H1 (cell line): ENCODE data around the gene SH3GL2. TPM values are rescaled to one million over a fixed set of nuclear protein-coding genes. Genes with fewer than 3 reads are reported as not detected.

ENCODE experiments used
- CTCF ChIA-PET: fragments of 300-600 bp; sonication (Branson Sonifier 250); formaldehyde crosslinking; loops from one replicate; lab custom pipeline; 2021; ENCODE audit not compliant: partially characterized antibody; lab: Charles Lee
- POLR2A ChIA-PET: fragments of 300-600 bp; sonication (Branson Sonifier 250); formaldehyde crosslinking; loops from one replicate; lab custom pipeline; 2021; ENCODE audit warnings: inconsistent platforms; ENCODE audit not compliant: partially characterized antibody; lab: Charles Lee
- DNase-seq, 2 experiments: peaks; one replicate each; pipeline versions ENCODE4 v3.0.0 to v3.0.0-alpha.2; 2010 to 2022; ENCODE audit warnings: low spot score in 2 of 2, low read depth in 1 of 2, mixed read lengths in 1 of 2
- FAIRE-seq: peaks from 2 replicates; lab custom pipeline; 2011; peaks lifted over from hg19 to GRCh38; lab: Jason Lieb, UNC
- H2AFZ ChIP-seq: 2 replicates; pipeline ENCODE4 v1.8.1; 2012; ENCODE audit warnings: low read length, inconsistent platforms
- H2AK5ac ChIP-seq: 2 replicates; pipeline ENCODE4 v1.6.1; 2013; ENCODE audit warnings: low read depth, low read length
- H2BK120ac ChIP-seq: replicated peaks from 2 replicates; pipeline ENCODE3; 2013; ENCODE audit warnings: low read depth, low read length, inconsistent platforms
- H2BK12ac ChIP-seq: 2 replicates; pipeline ENCODE4 v1.6.1; 2013; ENCODE audit warnings: low read depth, low read length
- H2BK15ac ChIP-seq: 2 replicates; pipeline ENCODE4 v1.6.1; 2013; ENCODE audit warnings: low read length
- H2BK20ac ChIP-seq: 2 replicates; pipeline ENCODE4 v1.6.1; 2013; ENCODE audit warnings: low read length
- H2BK5ac ChIP-seq: 2 replicates; pipeline ENCODE4 v1.6.1; 2013; ENCODE audit warnings: low read depth, low read length
- H3K14ac ChIP-seq: 2 replicates; pipeline ENCODE4 v1.6.1; 2013; ENCODE audit warnings: inconsistent platforms; ENCODE audit not compliant: insufficient read length
- H3K18ac ChIP-seq: 2 replicates; pipeline ENCODE4 v1.6.1; 2013; ENCODE audit warnings: low read length; ENCODE audit errors: extremely low read depth
- H3K23ac ChIP-seq: 2 replicates; pipeline ENCODE4 v1.6.1; 2013; ENCODE audit warnings: inconsistent platforms; ENCODE audit not compliant: insufficient read length
- H3K23me2 ChIP-seq: 2 replicates; pipeline ENCODE4 v1.6.1; 2013; ENCODE audit warnings: low read depth, low read length
- H3K27ac ChIP-seq: 2 replicates; pipeline ENCODE4 v1.6.1; 2011; ENCODE audit warnings: low read depth, low read length, inconsistent platforms
- H3K27me3 ChIP-seq, 4 experiments: replicated peaks in 1 of 4; 1 replicate in 1 of 4; 2 replicates in 3 of 4; pipeline versions ENCODE4 v1.6.1 to v1.8.1; 2011 to 2013; ENCODE audit warnings: low read length in 3 of 4, mild to moderate bottlenecking in 3 of 4, inconsistent platforms in 2 of 4, mixed read lengths in 2 of 4, moderate library complexity in 1 of 4; ENCODE audit not compliant: control insufficient read depth in 3 of 4, insufficient read depth in 3 of 4; ENCODE audit errors: extremely low read depth in 1 of 4
- H3K36me3 ChIP-seq, 4 experiments: 2 replicates each; pipeline versions ENCODE4 v1.6.1 to v1.8.1; 2011 to 2013; ENCODE audit warnings: mild to moderate bottlenecking in 4 of 4, low read length in 3 of 4, moderate library complexity in 2 of 4, control low read depth in 1 of 4, inconsistent platforms in 1 of 4; ENCODE audit not compliant: insufficient read depth in 4 of 4, control insufficient read depth in 2 of 4
- H3K4ac ChIP-seq: replicated peaks from 2 replicates; pipeline ENCODE3; 2013; ENCODE audit warnings: low read length, low read depth, mixed read lengths, inconsistent platforms; ENCODE audit not compliant: insufficient read length
- H3K4me1 ChIP-seq, 4 experiments: replicated peaks in 1 of 4; 1 replicate in 1 of 4; 2 replicates in 3 of 4; pipeline versions ENCODE4 v1.6.1 to v1.8.1; 2011 to 2013; ENCODE audit warnings: low read length in 3 of 4, inconsistent platforms in 2 of 4, mixed read lengths in 1 of 4; ENCODE audit not compliant: insufficient read depth in 4 of 4, control insufficient read depth in 3 of 4
- H3K4me2 ChIP-seq, 2 experiments: 2 replicates each; pipeline versions ENCODE4 v1.6.1 to v1.8.1; 2011 to 2013; ENCODE audit warnings: low read depth in 2 of 2, low read length in 2 of 2, control low read depth in 1 of 2, inconsistent platforms in 1 of 2, mild to moderate bottlenecking in 1 of 2; ENCODE audit not compliant: insufficient read depth in 1 of 2
- H3K4me3 ChIP-seq, 4 experiments: fragments of 200-600, 300-600 bp in 1 of 4; sonication (generic), shearing (Covaris generic), sonication (Bioruptor Twin) in 1 of 4; 2 replicates each; pipeline versions ENCODE4 v1.5.1 to v1.8.1; 2011 to 2016; ENCODE audit warnings: low read length in 4 of 4, low read depth in 3 of 4, control low read depth in 2 of 4, inconsistent platforms in 2 of 4, mild to moderate bottlenecking in 2 of 4, mixed read lengths in 1 of 4, moderate library complexity in 1 of 4; ENCODE audit not compliant: insufficient read depth in 2 of 4; ENCODE audit errors: extremely low read depth in 1 of 4
- H3K56ac ChIP-seq: replicated peaks from 2 replicates; pipeline ENCODE3; 2013; ENCODE audit warnings: low read depth, mild to moderate bottlenecking, mixed read lengths, low read length, inconsistent platforms; ENCODE audit not compliant: insufficient read length
- H3K79me1 ChIP-seq: 2 replicates; pipeline ENCODE4 v1.6.1; 2013; ENCODE audit warnings: low read depth, low read length, control low read depth
- H3K79me2 ChIP-seq, 2 experiments: 2 replicates each; pipeline versions ENCODE4 v1.6.1 to v1.8.1; 2012 to 2013; ENCODE audit warnings: low read length in 2 of 2, mild to moderate bottlenecking in 2 of 2, inconsistent platforms in 1 of 2; ENCODE audit not compliant: insufficient read depth in 2 of 2, control insufficient read depth in 1 of 2
- H3K9ac ChIP-seq, 4 experiments: replicated peaks in 1 of 4; 1 replicate in 1 of 4; 2 replicates in 3 of 4; pipeline versions ENCODE4 v1.6.1 to v1.8.1; 2011 to 2013; ENCODE audit warnings: low read depth in 3 of 4, low read length in 3 of 4, control low read depth in 2 of 4, mild to moderate bottlenecking in 2 of 4, moderate library complexity in 2 of 4, inconsistent platforms in 1 of 4; ENCODE audit errors: extremely low read depth in 1 of 4
- H3K9me3 ChIP-seq, 2 experiments: 2 replicates each; pipeline versions ENCODE4 v1.6.1 to v1.8.1; 2012 to 2013; ENCODE audit warnings: mild to moderate bottlenecking in 2 of 2, moderate library complexity in 2 of 2, control low read depth in 1 of 2, inconsistent platforms in 1 of 2, low read depth in 1 of 2, low read length in 1 of 2, mixed read lengths in 1 of 2; ENCODE audit not compliant: insufficient read depth in 2 of 2
- H4K20me1 ChIP-seq, 2 experiments: replicated peaks in 1 of 2; 2 replicates each; pipeline versions ENCODE3 to v1.8.1; 2011 to 2013; ENCODE audit warnings: inconsistent platforms in 2 of 2, low read length in 2 of 2, mild to moderate bottlenecking in 1 of 2; ENCODE audit not compliant: insufficient read depth in 2 of 2, control insufficient read depth in 1 of 2
- H4K5ac ChIP-seq: 2 replicates; pipeline ENCODE4 v1.6.1; 2013; ENCODE audit warnings: low read length, low read depth, mixed read lengths, inconsistent platforms; ENCODE audit not compliant: insufficient read length
- H4K8ac ChIP-seq: 2 replicates; pipeline ENCODE4 v1.8.0; 2013; ENCODE audit warnings: mild to moderate bottlenecking, moderate library complexity, low read length, inconsistent platforms; ENCODE audit not compliant: insufficient read depth; ENCODE audit errors: extremely low read depth
- H4K91ac ChIP-seq: replicated peaks from 2 replicates; pipeline ENCODE3; 2013; ENCODE audit warnings: low read length, mixed read lengths, inconsistent platforms; ENCODE audit not compliant: insufficient read length
- BCL11A ChIP-seq, 2 experiments: IDR thresholded peaks; one replicate each; pipeline ENCODE4 v1.6.1; 2011; ENCODE audit warnings: low read depth in 2 of 2, low read length in 2 of 2, mild to moderate bottlenecking in 2 of 2
- CHD2 ChIP-seq: IDR thresholded peaks from 2 replicates; pipeline ENCODE4 v1.6.1; 2012; ENCODE audit warnings: low read length, improper control_type of control experiment
- GABPA ChIP-seq: IDR thresholded peaks from 2 replicates; pipeline ENCODE4 v1.6.1; 2011; ENCODE audit warnings: mild to moderate bottlenecking, low read length, moderate library complexity, borderline replicate concordance; ENCODE audit not compliant: insufficient read depth
- KDM5A ChIP-seq: fragments of 200-600 bp; IDR thresholded peaks from 2 replicates; pipeline ENCODE4 v1.7.1; 2012; ENCODE audit warnings: mild to moderate bottlenecking, low read length, inconsistent platforms, mixed read lengths
- RBBP5 ChIP-seq: IDR thresholded peaks from 2 replicates; pipeline ENCODE4 v1.7.1; 2012; ENCODE audit warnings: low read depth, mild to moderate bottlenecking, inconsistent platforms, low read length, moderate library complexity, borderline replicate concordance
- TAF7 ChIP-seq: optimal IDR thresholded peaks from 2 replicates; pipeline ENCODE3; 2011; ENCODE audit warnings: low read depth, mild to moderate bottlenecking, inconsistent platforms, low read length, moderate library complexity, borderline replicate concordance
- YY1 ChIP-seq: IDR thresholded peaks from 2 replicates; pipeline ENCODE4 v1.6.1; 2011; ENCODE audit warnings: low read depth, mild to moderate bottlenecking, low read length
- WGBS, 2 experiments: shearing (Covaris generic) in 1 of 2; methylation state at CpG; one replicate each; pipeline versions ENCODE4 v1.1.6 to v1.1.7; 2013 to 2015; ENCODE audit warnings: low lambda C conversion rate in 2 of 2, mixed read lengths in 2 of 2, inconsistent platforms in 1 of 2, low coverage in 1 of 2, missing lambda C conversion rate in 1 of 2; ENCODE audit not compliant: insufficient replicate concordance in 2 of 2, insufficient coverage in 1 of 2, insufficient read length in 1 of 2; ENCODE audit errors: extremely low coverage in 1 of 2, missing lambda C conversion rate in 1 of 2; 5-methylcytosine and 5-hydroxymethylcytosine counted together
- polyA plus RNA-seq, 7 experiments: library from polyadenylated mRNA; depleted of rRNA in 3 of 7; stranded (reverse) in 5 of 7; unstranded in 2 of 7; fragments of >200 nt in 5 of 7; fragments of 200-250 nt in 2 of 7; gene quantifications; 1 replicate in 5 of 7; 2 replicates in 1 of 7; 4 replicates in 1 of 7; pipeline versions ENCODE4 v1.2.1 to v1.2.3, GENCODE V29; 2011 to 2013; ENCODE audit warnings: missing spikeins in 2 of 7, mixed read lengths in 2 of 7
- total RNA-seq: library from RNA; stranded (reverse); fragmentation: NEBNext Ultra II Directional; extraction: Animal tissue kit (Norgen Biotek cat#: 25700); gene quantifications from 2 replicates; pipeline ENCODE4 v1.2.1, GENCODE V29; 2021

Gene SH3GL2
- total and polyA plus RNA-seq, 2 of the 8 experiments (the other 6 are each of a cell fraction or from before 2014, with no cell fraction given) = 4.7 to 5.3 TPM

DNA sequence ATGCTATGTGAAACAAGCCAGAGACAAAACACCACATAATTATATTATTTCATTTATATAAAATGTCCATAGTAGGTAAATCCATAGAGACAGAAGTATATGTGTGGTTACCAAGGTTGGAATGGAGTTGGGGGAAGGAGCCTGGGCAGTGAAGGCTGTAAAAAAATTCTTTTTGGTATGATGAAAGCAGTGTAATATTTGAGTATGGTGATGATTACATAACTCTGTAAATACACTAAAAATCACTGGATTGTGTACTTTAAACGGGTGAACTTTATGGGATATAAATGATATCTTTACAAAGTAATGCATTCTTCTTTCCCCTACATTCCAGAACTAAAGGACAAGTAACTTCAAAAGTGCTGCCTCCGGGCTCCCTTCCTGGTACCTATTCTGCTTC lies 155.8 kb downstream of the SH3GL2 start:
- no peak overlapping the region for H2AK5ac ChIP-seq
- no peak overlapping the region for H3K18ac ChIP-seq
- H3K27me3 ChIP-seq = no peaks in the 10 kb centered on the region
- H4K20me1 ChIP-seq = no peaks in the 10 kb centered on the region
- H3K23me2 ChIP-seq = no peaks in the 10 kb centered on the region
- no peak overlapping the region for H4K8ac ChIP-seq
- FAIRE-seq (no peak), DNase-seq (no peak)
- H3K14ac ChIP-seq = no peak overlapping the region
- no peak overlapping the region for H2BK20ac ChIP-seq
- H2BK120ac ChIP-seq = no peak overlapping the region
- H3K4me1 ChIP-seq = no peaks in the 10 kb centered on the region
- TF ChIP-seq YY1 (no peak), CHD2 (no peak), GABPA (no peak), KDM5A (no peak), TAF7 (no peak), RBBP5 (no peak), BCL11A (IDR thresholded peaks at IDR 0.05; ENCODE audit: low read depth in 2 of 2, low read length in 2 of 2) (no peak)
- no peak overlapping the region for H4K91ac ChIP-seq
- H3K27ac ChIP-seq = no peak overlapping the region
- ChIA-PET POLR2A (no interaction called here), CTCF (no interaction called here)
- no peak overlapping the region for H2BK12ac ChIP-seq
- no peak overlapping the region for H3K23ac ChIP-seq
- H3K4me3 ChIP-seq = no peak overlapping the region
- H3K56ac ChIP-seq = no peak overlapping the region
- no peaks in the 10 kb centered on the region for H3K79me2 ChIP-seq
- H2BK15ac ChIP-seq = no peak overlapping the region
- H4K5ac ChIP-seq = no peak overlapping the region
- no peaks in the 10 kb centered on the region for H3K9me3 ChIP-seq
- no peaks in the 10 kb centered on the region for H3K36me3 ChIP-seq
- H2AFZ ChIP-seq = no peak overlapping the region
- no peak overlapping the region for H3K4ac ChIP-seq
- no peak overlapping the region for H2BK5ac ChIP-seq
- H3K4me2 ChIP-seq = no peak overlapping the region
- WGBS, 2 experiments = 82% methylated on average over 2 of the region's 2 CpGs; no CpG with 5 or more reads in 1 of the 2 experiments
- no peak overlapping the region for H3K9ac ChIP-seq
- no peaks in the 10 kb centered on the region for H3K79me1 ChIP-seq
